COLO668 (cell line): ENCODE data around the gene FRMD3.

Experiments
- DNase-seq: peaks from one replicate; lab custom pipeline; 2025; ENCODE audit not compliant: unreplicated experiment; lab: John Stamatoyannopoulos, UW

FRMD3 gene

DNA sequence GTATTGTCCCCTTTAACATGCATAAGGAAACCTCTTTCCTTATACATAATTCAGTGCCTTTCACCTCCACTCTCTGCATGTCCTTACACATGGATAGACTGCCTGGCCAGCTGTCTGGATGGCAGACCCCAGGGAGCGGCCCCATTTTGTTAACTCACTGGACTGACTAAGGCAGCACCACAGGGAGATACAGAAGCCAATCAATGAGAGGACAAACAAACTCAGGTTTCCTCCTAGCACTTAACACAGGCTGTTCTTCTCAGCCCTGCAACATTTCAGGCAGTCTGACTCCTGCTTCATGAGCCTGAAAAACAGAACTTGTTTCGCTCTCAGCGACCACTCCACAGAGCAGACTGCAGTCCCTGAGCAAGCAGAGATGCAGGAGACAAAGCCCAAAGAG, 339.8 kb downstream of the FRMD3 start:
- no peak for DNase-seq

- DNase-seq, result no peak
Measured at GRCh38 chr9:83197591-83197990, 340.6 kb downstream of the FRMD3 start.

DNA sequence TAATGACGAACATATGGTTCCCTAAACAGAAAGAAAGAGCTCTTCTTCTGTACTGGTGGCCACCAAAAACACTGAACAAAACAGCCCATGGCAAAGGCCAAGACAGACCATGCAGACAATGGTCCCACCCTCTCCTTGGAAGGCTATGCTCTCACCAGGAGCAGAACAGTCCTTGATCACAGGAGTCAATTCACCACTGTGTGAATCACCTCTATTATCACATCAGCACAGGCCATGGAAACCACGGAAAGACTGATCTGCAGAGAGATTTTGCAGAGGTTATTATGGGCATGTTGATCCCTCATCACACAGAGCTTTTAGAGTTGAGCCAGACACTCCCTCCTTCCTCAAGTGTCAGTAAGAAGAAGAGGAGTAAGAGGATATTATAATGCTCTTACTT, 341.3 kb downstream of the FRMD3 start:
- DNase-seq, result no peak
